H1 (cell line): ENCODE measurements around the gene SNRPN. TPM values are rescaled to one million over a fixed set of nuclear protein-coding genes. Genes with fewer than 3 reads are reported as not detected.

Experiments
- CTCF ChIA-PET: fragments of 300-600 bp; sonication (Branson Sonifier 250); formaldehyde crosslinking; loops from one replicate; lab custom pipeline; 2021; ENCODE audit not compliant: partially characterized antibody; lab: Charles Lee
- POLR2A ChIA-PET: fragments of 300-600 bp; sonication (Branson Sonifier 250); formaldehyde crosslinking; loops from one replicate; lab custom pipeline; 2021; ENCODE audit warnings: inconsistent platforms; ENCODE audit not compliant: partially characterized antibody; lab: Charles Lee
- DNase-seq, 2 experiments: peaks; one replicate each; pipeline versions ENCODE4 v3.0.0 to v3.0.0-alpha.2; 2010 to 2022; ENCODE audit warnings: low spot score in 2 of 2, low read depth in 1 of 2, mixed read lengths in 1 of 2
- FAIRE-seq: peaks from 2 replicates; lab custom pipeline; 2011; peaks lifted over from hg19 to GRCh38; lab: Jason Lieb, UNC
- H2AFZ ChIP-seq: 2 replicates; pipeline ENCODE4 v1.8.1; 2012; ENCODE audit warnings: low read length, inconsistent platforms
- H2AK5ac ChIP-seq: 2 replicates; pipeline ENCODE4 v1.6.1; 2013; ENCODE audit warnings: low read depth, low read length
- H2BK120ac ChIP-seq: replicated peaks from 2 replicates; pipeline ENCODE3; 2013; ENCODE audit warnings: low read depth, low read length, inconsistent platforms
- H2BK12ac ChIP-seq: 2 replicates; pipeline ENCODE4 v1.6.1; 2013; ENCODE audit warnings: low read depth, low read length
- H2BK15ac ChIP-seq: 2 replicates; pipeline ENCODE4 v1.6.1; 2013; ENCODE audit warnings: low read length
- H2BK20ac ChIP-seq: 2 replicates; pipeline ENCODE4 v1.6.1; 2013; ENCODE audit warnings: low read length
- H2BK5ac ChIP-seq: 2 replicates; pipeline ENCODE4 v1.6.1; 2013; ENCODE audit warnings: low read depth, low read length
- H3K14ac ChIP-seq: 2 replicates; pipeline ENCODE4 v1.6.1; 2013; ENCODE audit warnings: inconsistent platforms; ENCODE audit not compliant: insufficient read length
- H3K18ac ChIP-seq: 2 replicates; pipeline ENCODE4 v1.6.1; 2013; ENCODE audit warnings: low read length; ENCODE audit errors: extremely low read depth
- H3K23ac ChIP-seq: 2 replicates; pipeline ENCODE4 v1.6.1; 2013; ENCODE audit warnings: inconsistent platforms; ENCODE audit not compliant: insufficient read length
- H3K23me2 ChIP-seq: 2 replicates; pipeline ENCODE4 v1.6.1; 2013; ENCODE audit warnings: low read depth, low read length
- H3K27ac ChIP-seq: 2 replicates; pipeline ENCODE4 v1.6.1; 2011; ENCODE audit warnings: low read depth, low read length, inconsistent platforms
- H3K27me3 ChIP-seq, 4 experiments: replicated peaks in 1 of 4; 1 replicate in 1 of 4; 2 replicates in 3 of 4; pipeline versions ENCODE4 v1.6.1 to v1.8.1; 2011 to 2013; ENCODE audit warnings: low read length in 3 of 4, mild to moderate bottlenecking in 3 of 4, inconsistent platforms in 2 of 4, mixed read lengths in 2 of 4, moderate library complexity in 1 of 4; ENCODE audit not compliant: control insufficient read depth in 3 of 4, insufficient read depth in 3 of 4; ENCODE audit errors: extremely low read depth in 1 of 4
- H3K36me3 ChIP-seq, 4 experiments: 2 replicates each; pipeline versions ENCODE4 v1.6.1 to v1.8.1; 2011 to 2013; ENCODE audit warnings: mild to moderate bottlenecking in 4 of 4, low read length in 3 of 4, moderate library complexity in 2 of 4, control low read depth in 1 of 4, inconsistent platforms in 1 of 4; ENCODE audit not compliant: insufficient read depth in 4 of 4, control insufficient read depth in 2 of 4
- H3K4ac ChIP-seq: replicated peaks from 2 replicates; pipeline ENCODE3; 2013; ENCODE audit warnings: low read length, low read depth, mixed read lengths, inconsistent platforms; ENCODE audit not compliant: insufficient read length
- H3K4me1 ChIP-seq, 4 experiments: replicated peaks in 1 of 4; 1 replicate in 1 of 4; 2 replicates in 3 of 4; pipeline versions ENCODE4 v1.6.1 to v1.8.1; 2011 to 2013; ENCODE audit warnings: low read length in 3 of 4, inconsistent platforms in 2 of 4, mixed read lengths in 1 of 4; ENCODE audit not compliant: insufficient read depth in 4 of 4, control insufficient read depth in 3 of 4
- H3K4me2 ChIP-seq, 2 experiments: 2 replicates each; pipeline versions ENCODE4 v1.6.1 to v1.8.1; 2011 to 2013; ENCODE audit warnings: low read depth in 2 of 2, low read length in 2 of 2, control low read depth in 1 of 2, inconsistent platforms in 1 of 2, mild to moderate bottlenecking in 1 of 2; ENCODE audit not compliant: insufficient read depth in 1 of 2
- H3K4me3 ChIP-seq, 4 experiments: fragments of 200-600, 300-600 bp in 1 of 4; sonication (generic), shearing (Covaris generic), sonication (Bioruptor Twin) in 1 of 4; 2 replicates each; pipeline versions ENCODE4 v1.5.1 to v1.8.1; 2011 to 2016; ENCODE audit warnings: low read length in 4 of 4, low read depth in 3 of 4, control low read depth in 2 of 4, inconsistent platforms in 2 of 4, mild to moderate bottlenecking in 2 of 4, mixed read lengths in 1 of 4, moderate library complexity in 1 of 4; ENCODE audit not compliant: insufficient read depth in 2 of 4; ENCODE audit errors: extremely low read depth in 1 of 4
- H3K56ac ChIP-seq: replicated peaks from 2 replicates; pipeline ENCODE3; 2013; ENCODE audit warnings: low read depth, mild to moderate bottlenecking, mixed read lengths, low read length, inconsistent platforms; ENCODE audit not compliant: insufficient read length
- H3K79me1 ChIP-seq: 2 replicates; pipeline ENCODE4 v1.6.1; 2013; ENCODE audit warnings: low read depth, low read length, control low read depth
- H3K79me2 ChIP-seq, 2 experiments: 2 replicates each; pipeline versions ENCODE4 v1.6.1 to v1.8.1; 2012 to 2013; ENCODE audit warnings: low read length in 2 of 2, mild to moderate bottlenecking in 2 of 2, inconsistent platforms in 1 of 2; ENCODE audit not compliant: insufficient read depth in 2 of 2, control insufficient read depth in 1 of 2
- H3K9ac ChIP-seq, 4 experiments: replicated peaks in 1 of 4; 1 replicate in 1 of 4; 2 replicates in 3 of 4; pipeline versions ENCODE4 v1.6.1 to v1.8.1; 2011 to 2013; ENCODE audit warnings: low read depth in 3 of 4, low read length in 3 of 4, control low read depth in 2 of 4, mild to moderate bottlenecking in 2 of 4, moderate library complexity in 2 of 4, inconsistent platforms in 1 of 4; ENCODE audit errors: extremely low read depth in 1 of 4
- H3K9me3 ChIP-seq, 2 experiments: 2 replicates each; pipeline versions ENCODE4 v1.6.1 to v1.8.1; 2012 to 2013; ENCODE audit warnings: mild to moderate bottlenecking in 2 of 2, moderate library complexity in 2 of 2, control low read depth in 1 of 2, inconsistent platforms in 1 of 2, low read depth in 1 of 2, low read length in 1 of 2, mixed read lengths in 1 of 2; ENCODE audit not compliant: insufficient read depth in 2 of 2
- H4K20me1 ChIP-seq, 2 experiments: replicated peaks in 1 of 2; 2 replicates each; pipeline versions ENCODE3 to v1.8.1; 2011 to 2013; ENCODE audit warnings: inconsistent platforms in 2 of 2, low read length in 2 of 2, mild to moderate bottlenecking in 1 of 2; ENCODE audit not compliant: insufficient read depth in 2 of 2, control insufficient read depth in 1 of 2
- H4K5ac ChIP-seq: 2 replicates; pipeline ENCODE4 v1.6.1; 2013; ENCODE audit warnings: low read length, low read depth, mixed read lengths, inconsistent platforms; ENCODE audit not compliant: insufficient read length
- H4K8ac ChIP-seq: 2 replicates; pipeline ENCODE4 v1.8.0; 2013; ENCODE audit warnings: mild to moderate bottlenecking, moderate library complexity, low read length, inconsistent platforms; ENCODE audit not compliant: insufficient read depth; ENCODE audit errors: extremely low read depth
- H4K91ac ChIP-seq: replicated peaks from 2 replicates; pipeline ENCODE3; 2013; ENCODE audit warnings: low read length, mixed read lengths, inconsistent platforms; ENCODE audit not compliant: insufficient read length
- NANOG ChIP-seq: IDR thresholded peaks from 2 replicates; pipeline ENCODE4 v1.6.1; 2011; ENCODE audit warnings: low read length, low read depth, mild to moderate bottlenecking, inconsistent platforms; ENCODE audit not compliant: insufficient read depth, poor library complexity, severe bottlenecking
- RFX5 ChIP-seq: IDR thresholded peaks from 2 replicates; pipeline ENCODE4 v1.6.1; 2011; ENCODE audit warnings: low read depth, low read length, improper control_type of control experiment, borderline replicate concordance
- WGBS, 2 experiments: shearing (Covaris generic) in 1 of 2; methylation state at CpG; one replicate each; pipeline versions ENCODE4 v1.1.6 to v1.1.7; 2013 to 2015; ENCODE audit warnings: low lambda C conversion rate in 2 of 2, mixed read lengths in 2 of 2, inconsistent platforms in 1 of 2, low coverage in 1 of 2, missing lambda C conversion rate in 1 of 2; ENCODE audit not compliant: insufficient replicate concordance in 2 of 2, insufficient coverage in 1 of 2, insufficient read length in 1 of 2; ENCODE audit errors: extremely low coverage in 1 of 2, missing lambda C conversion rate in 1 of 2; 5-methylcytosine and 5-hydroxymethylcytosine counted together
- polyA plus RNA-seq, 7 experiments: library from polyadenylated mRNA; depleted of rRNA in 3 of 7; stranded (reverse) in 5 of 7; unstranded in 2 of 7; fragments of >200 nt in 5 of 7; fragments of 200-250 nt in 2 of 7; gene quantifications; 1 replicate in 5 of 7; 2 replicates in 1 of 7; 4 replicates in 1 of 7; pipeline versions ENCODE4 v1.2.1 to v1.2.3, GENCODE V29; 2011 to 2013; ENCODE audit warnings: missing spikeins in 2 of 7, mixed read lengths in 2 of 7
- total RNA-seq: library from RNA; stranded (reverse); fragmentation: NEBNext Ultra II Directional; extraction: Animal tissue kit (Norgen Biotek cat#: 25700); gene quantifications from 2 replicates; pipeline ENCODE4 v1.2.1, GENCODE V29; 2021

Gene SNRPN
- total and polyA plus RNA-seq, 2 of the 8 experiments (the other 6 are each of a cell fraction or from before 2014, with no cell fraction given): 905 to 1,396 TPM

DNA sequence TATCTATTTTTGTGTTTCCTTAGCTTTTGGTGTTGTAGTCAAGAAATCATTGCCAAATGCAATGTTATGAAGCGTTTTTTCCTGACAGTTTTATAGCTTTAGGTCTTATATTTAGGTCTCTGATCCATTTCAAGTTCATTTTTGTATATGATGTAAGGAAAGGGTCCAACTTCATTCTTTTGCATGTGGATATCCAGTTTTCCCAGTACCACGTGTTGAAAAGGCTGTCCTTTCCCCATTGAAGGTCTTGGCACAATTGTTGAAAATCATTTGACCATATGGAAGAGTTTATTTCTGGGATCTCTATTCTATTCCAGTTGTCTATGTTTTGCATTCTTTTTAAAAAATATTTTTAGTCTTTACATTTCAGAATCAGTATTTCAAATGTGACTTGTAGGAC, 14.6 kb upstream of the SNRPN start:
- H3K79me1 ChIP-seq: no peaks in the 10 kb centered on the region
- H3K27ac ChIP-seq: no peak overlapping the region
- H3K18ac ChIP-seq: no peak overlapping the region
- H4K20me1 ChIP-seq: no peaks in the 10 kb centered on the region
- H3K56ac ChIP-seq: no peak overlapping the region
- H3K23me2 ChIP-seq: no peaks in the 10 kb centered on the region
- no peaks in the 10 kb centered on the region for H3K79me2 ChIP-seq
- no peak overlapping the region for H3K4me2 ChIP-seq
- H3K23ac ChIP-seq: no peak overlapping the region
- DNase-seq: no peak
- no peak overlapping the region for H3K14ac ChIP-seq
- no peak overlapping the region for H2BK12ac ChIP-seq
- H4K8ac ChIP-seq: no peak overlapping the region
- peaks cover 0 to 9% of the 10 kb centered on the region in 2 experiments; a peak in 3 of 4 replicates for H3K9me3 ChIP-seq
- H2BK5ac ChIP-seq: no peak overlapping the region
- no peak overlapping the region for H3K4ac ChIP-seq
- no peak overlapping the region for H4K5ac ChIP-seq
- no peak overlapping the region for H2AFZ ChIP-seq
- no peak overlapping the region for H4K91ac ChIP-seq
- TF ChIP-seq RFX5 (no peak), NANOG (no peak)
- FAIRE-seq: no peak
- no peak overlapping the region for H2BK15ac ChIP-seq
- no peaks in the 10 kb centered on the region for H3K36me3 ChIP-seq
- ChIA-PET POLR2A (interaction anchor here (0.7 to 2.4 kb wide), 4 partner anchors 14 to 20 kb away, joined by 3 to 7 read pairs (median 5); partner anchors contain the start of genes SNRPN and SNURF), CTCF (interaction anchor here (1.5 kb wide), 1 partner anchor 16 kb away, joined by 5 read pairs; no protein-coding TSS in a partner anchor)
- no peak overlapping the region for H2BK120ac ChIP-seq
- 82% methylated on average over 2 of the region's 2 CpGs; no CpG with 5 or more reads in 1 of the 2 experiments for WGBS, 2 experiments
- H2BK20ac ChIP-seq: no peak overlapping the region
- no peaks in the 10 kb centered on the region for H3K27me3 ChIP-seq
- no peak overlapping the region for H2AK5ac ChIP-seq
- no peaks in the 10 kb centered on the region for H3K4me1 ChIP-seq
- no peak overlapping the region for H3K4me3 ChIP-seq
- no peak overlapping the region for H3K9ac ChIP-seq
